Ascending aorta (tissue), 2 donors: ENCODE measurements around the gene GRM3. TPM values are rescaled to one million over a fixed set of nuclear protein-coding genes. Genes with fewer than 3 reads are reported as not detected.

ENCODE experiments used
- DNase-seq, 2 donors: peaks; one replicate each; pipeline ENCODE4 v3.0.0-alpha.2; 2019; ENCODE audit warnings: low spot score in 2 of 2
- H3K27ac ChIP-seq, 2 donors: fragments of 200-600 bp; sonication (generic); one replicate each; pipeline ENCODE4 v1.5.1; 2016 to 2017; ENCODE audit warnings: mild to moderate bottlenecking in 1 of 2
- H3K27me3 ChIP-seq: fragments of 200-600 bp; sonication (generic); one replicate; pipeline ENCODE4 v1.5.1; 2017
- H3K36me3 ChIP-seq, 2 donors: fragments of 200-600 bp; sonication (generic); one replicate each; pipeline ENCODE4 v1.5.1; 2016
- H3K4me1 ChIP-seq, 2 donors: fragments of 200-600 bp; sonication (generic); one replicate each; pipeline ENCODE4 v1.5.1; 2016 to 2017; ENCODE audit warnings: mild to moderate bottlenecking in 1 of 2
- H3K4me3 ChIP-seq, 2 donors: fragments of 200-600 bp; sonication (generic); one replicate each; pipeline ENCODE4 v1.5.1; 2016 to 2017; ENCODE audit warnings: mild to moderate bottlenecking in 1 of 2
- H3K9me3 ChIP-seq, 2 donors: fragments of 200-600 bp; sonication (generic); one replicate each; pipeline ENCODE4 v1.5.1; 2016
- CTCF ChIP-seq, 3 experiments: fragments of 200-600 bp in 2 of 3; fragments of 450-650 bp in 1 of 3; sonication (generic) in 2 of 3; IDR thresholded peaks; one replicate each; pipeline ENCODE4 v1.5.1; 2016 to 2019; ENCODE audit warnings: antibody characterized with exemption in 3 of 3, mild to moderate bottlenecking in 1 of 3, moderate library complexity in 1 of 3
- intact Hi-C: fragments of 100-400 bp; cut with DNase I; formaldehyde crosslinking; loops from one replicate; pipeline ENCODE4 v1.15.1; 2023
- total RNA-seq: library from RNA; depleted of rRNA; stranded (reverse); fragments of >200 nt; gene quantifications from one replicate; pipeline ENCODE4 v1.1.0, GENCODE V29; 2016

Gene GRM3
- total RNA-seq, 1 donor from 2014 or later, result not detected

GRCh38 chr7:86904949-86905834, 261.5 kb downstream of the GRM3 start:
- H3K27ac ChIP-seq, result no peak overlapping the region
- intact Hi-C loops, result no loop called here
- no peak for DNase-seq

GRCh38 chr7:86908948-86909347, 265.2 kb downstream of the GRM3 start:
- H3K36me3 ChIP-seq, result no peaks in the 10 kb centered on the region
- no peaks in the 10 kb centered on the region for H3K4me1 ChIP-seq
- no peak for TF ChIP-seq CTCF (IDR thresholded peaks at IDR 0.05)
- no peaks in the 10 kb centered on the region for H3K27me3 ChIP-seq
- intact Hi-C loops, result no loop called here
- no peak overlapping the region for H3K27ac ChIP-seq
- no peak overlapping the region for H3K4me3 ChIP-seq
- no peaks in the 10 kb centered on the region for H3K9me3 ChIP-seq
- no peak for DNase-seq

More at GRCh38 chr7:86904949-86905834, 261.5 kb downstream of the GRM3 start:
- H3K4me1 ChIP-seq, result no peaks in the 10 kb centered on the region
- no peaks in the 10 kb centered on the region for H3K27me3 ChIP-seq
- H3K9me3 ChIP-seq, result no peaks in the 10 kb centered on the region
- H3K36me3 ChIP-seq, result no peaks in the 10 kb centered on the region
- peak in 2 of 3 experiments; percentile 26 to 41 for TF ChIP-seq CTCF (IDR thresholded peaks at IDR 0.05)
- no peak overlapping the region for H3K4me3 ChIP-seq

- H3K27me3 ChIP-seq, result no peaks in the 10 kb centered on the region
- H3K4me1 ChIP-seq, result no peaks in the 10 kb centered on the region
- intact Hi-C loops, result no loop called here
- TF ChIP-seq CTCF (IDR thresholded peaks at IDR 0.05), result no peak
- no peak for DNase-seq
- H3K27ac ChIP-seq, result no peak overlapping the region
- H3K4me3 ChIP-seq, result no peak overlapping the region
- H3K9me3 ChIP-seq, result no peaks in the 10 kb centered on the region
- no peaks in the 10 kb centered on the region for H3K36me3 ChIP-seq
These were observed 267.9 kb downstream of the GRM3 start for GRCh38 chr7:86911659-86912058.

GRCh38 chr7:86913709-86914108, 270.0 kb downstream of the GRM3 start:
- no peak overlapping the region for H3K27ac ChIP-seq
- TF ChIP-seq CTCF (IDR thresholded peaks at IDR 0.05), result no peak
- no peaks in the 10 kb centered on the region for H3K36me3 ChIP-seq
- no peak overlapping the region for H3K4me3 ChIP-seq
- intact Hi-C loops, result no loop called here
- DNase-seq, result no peak
- no peaks in the 10 kb centered on the region for H3K27me3 ChIP-seq
- no peaks in the 10 kb centered on the region for H3K9me3 ChIP-seq
- H3K4me1 ChIP-seq, result no peaks in the 10 kb centered on the region
